A549 (cell line): ENCODE measurements around the gene OR2L3.

Source experiments
- CHD2 ChIP-seq: fragments of 150-350 bp; IDR thresholded peaks from 2 replicates; pipeline ENCODE4 v1.6.1; 2014; ENCODE audit warnings: low read length; ENCODE audit not compliant: partially characterized antibody
- EP300 ChIP-seq, 2 experiments: fragments of >200 bp; sonication (Bioruptor Twin); formaldehyde crosslinking; IDR thresholded peaks; 2 replicates in 1 of 2; 3 replicates in 1 of 2; pipeline ENCODE4 v1.6.1; 2016 to 2017
- JUNB ChIP-seq: fragments of >200 bp; sonication (Bioruptor Twin); formaldehyde crosslinking; IDR thresholded peaks from 2 replicates; pipeline ENCODE4 v1.6.1; 2016
- KDM1A ChIP-seq: fragments of 200-600 bp; sonication (generic); IDR thresholded peaks from 2 replicates; pipeline ENCODE4 v1.6.1; 2016; ENCODE audit warnings: low read depth, mild to moderate bottlenecking
- MAX ChIP-seq: IDR thresholded peaks from 2 replicates; pipeline ENCODE4 v1.6.1; 2012
- POLR2A ChIP-seq: IDR thresholded peaks from 2 replicates; pipeline ENCODE4 v1.6.1; 2012; ENCODE audit warnings: mild to moderate bottlenecking, low read length
- RARB ChIP-seq: fragments of 250-450 bp; sonication (Bioruptor Pico); IDR thresholded peaks from 2 replicates; pipeline ENCODE4 v1.8.0; 2021; ENCODE audit warnings: mild to moderate bottlenecking, moderate library complexity
- SMC3 ChIP-seq: fragments of >200 bp; sonication (Bioruptor Twin); formaldehyde crosslinking; IDR thresholded peaks from 3 replicates; pipeline ENCODE4 v1.6.1; 2018; ENCODE audit warnings: inconsistent platforms
- TF ChIP-seq, protein P1 (sequence below): fragments of >200 bp; sonication (Bioruptor Twin); formaldehyde crosslinking; IDR thresholded peaks from 3 replicates; pipeline ENCODE4 v1.5.1; 2016
- TF ChIP-seq, protein P2 (sequence below): fragments of 200-600 bp; sonication (generic); IDR thresholded peaks from 2 replicates; pipeline ENCODE4 v1.6.1; 2016; ENCODE audit warnings: antibody characterized with exemption, mild to moderate bottlenecking, moderate library complexity

- TF ChIP-seq KDM1A (no peak), MAX (no peak), POLR2A (no peak), CHD2 (no peak), JUNB (no peak), EP300 (IDR thresholded peaks at IDR 0.05) (no peak), SMC3 (no peak), RARB (CRISPR knock-in tag) (no peak)
- TF ChIP-seq, protein P1, sequence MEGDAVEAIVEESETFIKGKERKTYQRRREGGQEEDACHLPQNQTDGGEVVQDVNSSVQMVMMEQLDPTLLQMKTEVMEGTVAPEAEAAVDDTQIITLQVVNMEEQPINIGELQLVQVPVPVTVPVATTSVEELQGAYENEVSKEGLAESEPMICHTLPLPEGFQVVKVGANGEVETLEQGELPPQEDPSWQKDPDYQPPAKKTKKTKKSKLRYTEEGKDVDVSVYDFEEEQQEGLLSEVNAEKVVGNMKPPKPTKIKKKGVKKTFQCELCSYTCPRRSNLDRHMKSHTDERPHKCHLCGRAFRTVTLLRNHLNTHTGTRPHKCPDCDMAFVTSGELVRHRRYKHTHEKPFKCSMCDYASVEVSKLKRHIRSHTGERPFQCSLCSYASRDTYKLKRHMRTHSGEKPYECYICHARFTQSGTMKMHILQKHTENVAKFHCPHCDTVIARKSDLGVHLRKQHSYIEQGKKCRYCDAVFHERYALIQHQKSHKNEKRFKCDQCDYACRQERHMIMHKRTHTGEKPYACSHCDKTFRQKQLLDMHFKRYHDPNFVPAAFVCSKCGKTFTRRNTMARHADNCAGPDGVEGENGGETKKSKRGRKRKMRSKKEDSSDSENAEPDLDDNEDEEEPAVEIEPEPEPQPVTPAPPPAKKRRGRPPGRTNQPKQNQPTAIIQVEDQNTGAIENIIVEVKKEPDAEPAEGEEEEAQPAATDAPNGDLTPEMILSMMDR: no peak
- TF ChIP-seq, protein P2, sequence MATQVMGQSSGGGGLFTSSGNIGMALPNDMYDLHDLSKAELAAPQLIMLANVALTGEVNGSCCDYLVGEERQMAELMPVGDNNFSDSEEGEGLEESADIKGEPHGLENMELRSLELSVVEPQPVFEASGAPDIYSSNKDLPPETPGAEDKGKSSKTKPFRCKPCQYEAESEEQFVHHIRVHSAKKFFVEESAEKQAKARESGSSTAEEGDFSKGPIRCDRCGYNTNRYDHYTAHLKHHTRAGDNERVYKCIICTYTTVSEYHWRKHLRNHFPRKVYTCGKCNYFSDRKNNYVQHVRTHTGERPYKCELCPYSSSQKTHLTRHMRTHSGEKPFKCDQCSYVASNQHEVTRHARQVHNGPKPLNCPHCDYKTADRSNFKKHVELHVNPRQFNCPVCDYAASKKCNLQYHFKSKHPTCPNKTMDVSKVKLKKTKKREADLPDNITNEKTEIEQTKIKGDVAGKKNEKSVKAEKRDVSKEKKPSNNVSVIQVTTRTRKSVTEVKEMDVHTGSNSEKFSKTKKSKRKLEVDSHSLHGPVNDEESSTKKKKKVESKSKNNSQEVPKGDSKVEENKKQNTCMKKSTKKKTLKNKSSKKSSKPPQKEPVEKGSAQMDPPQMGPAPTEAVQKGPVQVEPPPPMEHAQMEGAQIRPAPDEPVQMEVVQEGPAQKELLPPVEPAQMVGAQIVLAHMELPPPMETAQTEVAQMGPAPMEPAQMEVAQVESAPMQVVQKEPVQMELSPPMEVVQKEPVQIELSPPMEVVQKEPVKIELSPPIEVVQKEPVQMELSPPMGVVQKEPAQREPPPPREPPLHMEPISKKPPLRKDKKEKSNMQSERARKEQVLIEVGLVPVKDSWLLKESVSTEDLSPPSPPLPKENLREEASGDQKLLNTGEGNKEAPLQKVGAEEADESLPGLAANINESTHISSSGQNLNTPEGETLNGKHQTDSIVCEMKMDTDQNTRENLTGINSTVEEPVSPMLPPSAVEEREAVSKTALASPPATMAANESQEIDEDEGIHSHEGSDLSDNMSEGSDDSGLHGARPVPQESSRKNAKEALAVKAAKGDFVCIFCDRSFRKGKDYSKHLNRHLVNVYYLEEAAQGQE: no peak
Measured at GRCh38 chr1:248094884-248095283, 48.2 kb downstream of the OR2L3 start, which contains the start of gene OR2L13.
